GM21717 (cell line): ENCODE data around the gene DPM2.

Experiments
- ATAC-seq: cut with Tn5 transposase; IDR thresholded peaks from one replicate; pipeline ENCODE4 v1.9.1; 2021; ENCODE audit warnings: mild to moderate bottlenecking, moderate library complexity; ENCODE audit not compliant: unreplicated experiment

Gene DPM2

GRCh38 chr9:127903557-127904475 lies 33.8 kb downstream of the DPM2 start:
- no peak for ATAC-seq

- ATAC-seq = peak; percentile 53
Observed at GRCh38 chr9:127899128-127899943, 38.3 kb downstream of the DPM2 start, which contains the start of gene ST6GALNAC6. Gene ST6GALNAC6, minus strand, starts transcription at chr9:127899603. Its CDS starts 1,622 bp downstream, at chr9:127897981.

GRCh38 chr9:127898433-127899127 lies 39.1 kb downstream of the DPM2 start:
- peak; percentile 17 for ATAC-seq

GRCh38 chr9:127897193-127897692 lies 40.4 kb downstream of the DPM2 start:
- ATAC-seq = no peak

GRCh38 chr9:127896395-127897192 lies 41.1 kb downstream of the DPM2 start:
- ATAC-seq = no peak

- ATAC-seq = no peak
Observed at GRCh38 chr9:127895811-127896210, 41.8 kb downstream of the DPM2 start.

- ATAC-seq = no peak
Observed at GRCh38 chr9:127893392-127893791, 44.3 kb downstream of the DPM2 start.

- ATAC-seq = no peak
Observed at GRCh38 chr9:127892831-127893230, 44.8 kb downstream of the DPM2 start.

GRCh38 chr9:127890053-127890452 lies 47.6 kb downstream of the DPM2 start:
- no peak for ATAC-seq

- no peak for ATAC-seq
Observed at GRCh38 chr9:127887792-127888191, 49.9 kb downstream of the DPM2 start.

- ATAC-seq = no peak
Observed at GRCh38 chr9:127886401-127886972, 51.2 kb downstream of the DPM2 start.

- ATAC-seq = no peak
Observed at GRCh38 chr9:127885508-127886281, 52.0 kb downstream of the DPM2 start.
